GM03348 (cell line): ENCODE measurements around the gene PAPPA.

ENCODE experiments used
- DNase-seq: peaks from one replicate; pipeline ENCODE4 v3.0.0; 2012; ENCODE audit warnings: low spot score

Gene PAPPA, protein sequence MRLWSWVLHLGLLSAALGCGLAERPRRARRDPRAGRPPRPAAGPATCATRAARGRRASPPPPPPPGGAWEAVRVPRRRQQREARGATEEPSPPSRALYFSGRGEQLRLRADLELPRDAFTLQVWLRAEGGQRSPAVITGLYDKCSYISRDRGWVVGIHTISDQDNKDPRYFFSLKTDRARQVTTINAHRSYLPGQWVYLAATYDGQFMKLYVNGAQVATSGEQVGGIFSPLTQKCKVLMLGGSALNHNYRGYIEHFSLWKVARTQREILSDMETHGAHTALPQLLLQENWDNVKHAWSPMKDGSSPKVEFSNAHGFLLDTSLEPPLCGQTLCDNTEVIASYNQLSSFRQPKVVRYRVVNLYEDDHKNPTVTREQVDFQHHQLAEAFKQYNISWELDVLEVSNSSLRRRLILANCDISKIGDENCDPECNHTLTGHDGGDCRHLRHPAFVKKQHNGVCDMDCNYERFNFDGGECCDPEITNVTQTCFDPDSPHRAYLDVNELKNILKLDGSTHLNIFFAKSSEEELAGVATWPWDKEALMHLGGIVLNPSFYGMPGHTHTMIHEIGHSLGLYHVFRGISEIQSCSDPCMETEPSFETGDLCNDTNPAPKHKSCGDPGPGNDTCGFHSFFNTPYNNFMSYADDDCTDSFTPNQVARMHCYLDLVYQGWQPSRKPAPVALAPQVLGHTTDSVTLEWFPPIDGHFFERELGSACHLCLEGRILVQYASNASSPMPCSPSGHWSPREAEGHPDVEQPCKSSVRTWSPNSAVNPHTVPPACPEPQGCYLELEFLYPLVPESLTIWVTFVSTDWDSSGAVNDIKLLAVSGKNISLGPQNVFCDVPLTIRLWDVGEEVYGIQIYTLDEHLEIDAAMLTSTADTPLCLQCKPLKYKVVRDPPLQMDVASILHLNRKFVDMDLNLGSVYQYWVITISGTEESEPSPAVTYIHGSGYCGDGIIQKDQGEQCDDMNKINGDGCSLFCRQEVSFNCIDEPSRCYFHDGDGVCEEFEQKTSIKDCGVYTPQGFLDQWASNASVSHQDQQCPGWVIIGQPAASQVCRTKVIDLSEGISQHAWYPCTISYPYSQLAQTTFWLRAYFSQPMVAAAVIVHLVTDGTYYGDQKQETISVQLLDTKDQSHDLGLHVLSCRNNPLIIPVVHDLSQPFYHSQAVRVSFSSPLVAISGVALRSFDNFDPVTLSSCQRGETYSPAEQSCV (N-terminal part only)

DNA sequence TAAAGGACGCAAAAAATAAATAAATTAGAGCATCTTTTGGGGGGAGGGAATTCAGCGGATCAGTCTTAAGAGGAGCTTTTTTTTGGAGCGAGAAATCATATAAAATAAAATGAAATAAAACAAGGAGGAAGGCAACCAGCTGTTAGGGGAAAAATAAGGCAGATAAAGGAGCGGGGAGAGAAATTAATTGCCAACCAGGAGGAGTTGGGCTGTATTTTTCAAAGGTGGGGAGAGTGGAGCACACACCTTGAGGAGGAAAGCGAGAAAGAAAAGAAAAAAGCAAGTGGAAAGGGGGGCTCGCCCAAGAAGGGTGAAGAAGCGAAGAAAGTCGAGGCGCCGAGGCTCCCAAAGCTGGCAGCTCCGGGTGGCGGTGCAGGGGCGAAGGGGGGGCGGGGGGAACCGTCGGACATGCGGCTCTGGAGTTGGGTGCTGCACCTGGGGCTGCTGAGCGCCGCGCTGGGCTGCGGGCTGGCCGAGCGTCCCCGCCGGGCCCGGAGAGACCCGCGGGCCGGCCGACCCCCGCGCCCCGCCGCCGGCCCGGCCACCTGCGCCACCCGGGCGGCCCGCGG lies at the start of gene PAPPA:
PAPPA (plus strand) TSS at position 27 of the 569 bp plus-strand sequence; CDS start at position 409, 382 bp downstream.
- DNase-seq, result no peak

DNA sequence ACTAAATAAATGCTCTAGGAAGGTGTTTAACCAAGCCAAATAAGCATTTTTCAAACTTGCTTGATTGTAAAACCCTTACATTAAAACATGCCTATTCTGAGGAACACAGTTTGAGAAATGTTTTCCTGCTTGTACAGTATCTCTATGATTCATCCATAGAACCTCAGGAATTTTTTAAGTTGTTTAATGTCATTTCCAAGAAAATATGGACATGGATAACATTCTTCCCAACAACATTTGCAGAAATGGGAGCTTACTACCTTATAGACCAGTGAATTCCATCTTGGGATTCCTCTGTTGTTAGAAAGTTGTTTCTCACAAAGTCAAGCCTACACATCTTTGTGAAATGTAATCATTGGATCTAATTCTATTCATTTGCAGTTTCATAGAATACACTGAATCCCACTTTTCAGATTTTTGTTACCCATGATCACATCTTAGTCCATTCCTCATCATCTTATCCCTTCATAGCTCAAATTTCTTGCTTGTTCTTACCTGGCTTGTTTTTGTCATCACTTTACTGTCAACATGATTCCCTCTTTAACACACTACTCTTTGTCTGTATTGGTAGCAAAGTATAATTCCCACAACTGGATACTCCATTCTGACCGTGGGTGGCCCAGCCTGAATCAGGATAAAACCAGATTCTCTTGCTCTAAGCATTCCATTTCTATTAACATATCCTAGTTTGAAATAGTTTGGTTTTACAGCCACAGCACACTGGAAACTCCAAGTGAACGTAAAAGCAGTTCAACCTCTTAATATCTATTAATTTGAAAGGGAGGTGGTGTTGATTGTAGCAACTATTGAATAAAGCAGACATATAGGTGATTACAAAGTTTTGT lies 49.4 kb upstream of the PAPPA start:
- DNase-seq, result no peak

DNA sequence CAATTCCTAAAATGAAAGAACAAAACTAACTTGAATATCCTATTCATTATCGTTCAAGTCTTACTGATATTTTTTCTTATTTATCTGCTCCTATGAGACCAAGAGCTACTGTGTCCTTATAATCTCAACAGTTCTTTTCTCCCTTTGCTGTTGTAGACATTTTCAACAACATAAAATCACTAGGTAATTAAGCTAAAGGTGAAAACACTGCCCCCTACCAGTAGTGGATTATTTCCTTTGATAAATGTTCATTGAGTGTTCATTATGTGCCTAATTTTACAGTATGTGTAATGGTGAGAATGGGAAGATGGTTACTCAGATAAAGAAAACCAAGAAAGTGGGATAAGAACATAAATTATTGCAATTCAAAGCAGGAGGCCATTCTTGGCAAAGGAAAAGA lies 41.4 kb upstream of the PAPPA start:
- DNase-seq, result no peak

DNA sequence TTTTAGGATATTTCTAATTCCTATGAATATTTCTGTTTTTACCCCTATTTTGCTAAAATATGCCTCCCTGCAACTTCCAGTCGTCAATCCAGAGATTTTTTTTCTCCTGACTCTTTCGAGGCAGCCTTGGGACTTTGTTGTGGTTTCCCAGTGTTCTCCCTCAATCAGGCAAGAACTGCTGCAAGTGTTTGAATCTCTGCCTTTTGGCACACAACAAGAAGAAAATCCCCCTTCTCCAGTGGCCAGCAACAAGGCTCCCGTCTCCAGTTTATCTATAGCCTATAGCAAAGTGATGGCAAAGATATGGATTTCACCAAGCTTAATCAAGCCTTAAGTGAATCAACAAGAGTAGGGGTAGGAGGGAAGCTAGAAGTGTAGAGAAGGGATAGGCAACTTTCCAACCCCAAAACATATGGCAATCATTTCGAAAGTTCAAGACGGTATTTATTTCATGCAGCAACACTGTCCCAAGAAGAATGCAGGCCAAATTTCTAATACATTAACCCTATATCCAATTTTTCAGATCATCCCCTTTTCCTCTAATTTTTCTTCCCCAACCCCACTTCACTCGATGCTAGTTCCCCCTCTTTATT lies 37.7 kb upstream of the PAPPA start:
- peak; percentile 56 for DNase-seq

DNA sequence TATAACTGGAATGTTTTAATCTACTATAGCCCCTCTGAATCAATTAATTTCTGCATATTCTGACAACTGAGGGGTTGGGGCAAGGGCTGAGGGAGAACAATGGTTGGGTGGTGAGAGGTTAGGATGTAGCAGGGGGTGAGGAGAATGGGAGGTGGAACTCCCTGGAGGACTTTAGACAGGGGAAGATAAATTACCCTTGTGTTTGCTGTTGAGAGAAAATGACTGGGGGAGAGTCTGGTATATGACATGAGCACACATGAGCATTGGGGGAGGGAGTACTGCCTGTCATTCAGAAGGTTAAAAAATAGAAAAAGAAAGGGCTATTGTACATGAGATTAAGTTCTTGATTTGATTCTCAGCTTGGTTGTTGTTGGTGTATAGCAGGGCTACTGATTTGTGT lies 37.2 kb upstream of the PAPPA start:
- no peak for DNase-seq

DNA sequence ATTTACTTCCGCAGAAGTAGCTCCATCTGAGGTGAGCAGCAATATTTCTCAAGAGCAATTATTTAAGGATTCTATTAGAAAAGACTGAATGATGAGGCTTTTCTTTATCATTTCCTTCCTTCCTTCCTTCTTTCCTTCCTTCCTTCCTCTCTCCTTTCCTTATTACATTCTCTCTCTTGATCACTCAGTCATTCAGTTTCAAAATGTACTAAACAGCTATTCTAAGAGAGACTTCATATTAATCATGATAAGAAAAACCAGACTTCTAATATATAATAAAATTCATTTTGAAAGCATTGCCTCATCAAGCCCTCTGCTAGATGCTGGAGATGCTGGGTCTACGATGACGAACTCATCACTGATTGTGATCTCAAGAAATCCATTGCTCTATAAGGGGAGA lies 30.4 kb upstream of the PAPPA start:
- no peak for DNase-seq

DNA sequence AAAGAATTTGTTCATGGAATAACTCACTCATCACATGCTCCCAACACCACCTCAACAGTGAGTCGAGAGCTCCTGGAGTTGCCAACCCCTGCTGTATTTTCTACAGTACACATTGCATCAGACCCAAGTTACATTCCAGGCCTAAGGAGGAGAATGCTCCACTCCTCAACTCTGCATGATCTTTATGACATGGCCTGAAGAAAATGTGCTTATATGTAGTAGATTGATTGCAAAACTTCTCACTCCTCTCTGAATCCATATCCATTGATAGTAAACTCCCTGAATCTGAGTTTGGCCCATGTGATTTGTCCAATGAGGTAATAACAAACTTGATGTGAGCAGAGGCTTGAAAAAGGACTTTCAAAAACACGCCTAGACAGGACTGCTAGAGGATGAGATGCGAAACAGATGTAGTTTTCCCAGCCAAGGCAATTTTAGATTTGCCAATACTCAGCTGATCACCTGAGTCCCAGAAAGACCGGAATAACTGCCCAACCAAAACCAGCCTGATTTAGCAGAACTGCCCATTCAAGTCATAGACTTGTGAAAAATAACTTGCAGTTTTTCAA lies 29.0 kb upstream of the PAPPA start:
- DNase-seq, result peak; percentile 15

DNA sequence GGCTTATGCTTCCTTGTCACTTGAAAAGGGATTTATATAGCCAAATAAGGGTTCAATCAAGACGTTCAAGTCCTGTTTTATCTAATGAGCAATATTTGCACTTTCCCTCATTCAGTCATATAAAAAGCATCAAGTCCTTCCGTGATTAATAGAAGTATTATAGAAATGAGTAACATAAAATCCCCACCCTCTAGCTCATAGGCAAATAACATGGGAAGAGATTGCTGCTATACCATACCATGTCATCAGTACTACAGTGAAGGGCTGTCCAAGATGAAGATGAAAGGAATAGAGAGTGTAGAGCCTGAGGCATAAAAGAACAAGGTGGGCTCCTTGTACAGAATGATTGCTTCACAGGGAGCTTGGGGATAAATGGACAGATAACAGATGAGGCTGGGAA lies 20.4 kb upstream of the PAPPA start:
- DNase-seq, result no peak

DNA sequence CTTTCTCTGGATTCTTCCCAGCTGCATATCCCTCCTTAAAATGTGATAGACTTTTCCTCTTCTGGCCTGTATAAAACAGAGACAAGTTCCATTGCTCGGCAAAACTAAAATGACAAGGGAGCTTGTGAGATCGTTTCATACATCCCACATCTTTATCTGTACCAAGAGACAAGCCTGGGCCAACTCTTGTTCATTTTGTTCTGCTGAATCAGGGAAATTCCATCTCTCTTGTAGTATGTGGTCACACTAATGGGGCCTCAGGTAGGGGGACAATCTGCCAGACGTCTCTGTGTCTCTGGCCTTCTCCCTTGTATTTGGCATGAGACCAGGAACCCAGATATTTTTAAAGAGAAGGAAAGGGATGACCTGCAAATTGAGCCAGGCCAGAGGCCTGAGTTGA lies 18.6 kb upstream of the PAPPA start:
- DNase-seq, result no peak

DNA sequence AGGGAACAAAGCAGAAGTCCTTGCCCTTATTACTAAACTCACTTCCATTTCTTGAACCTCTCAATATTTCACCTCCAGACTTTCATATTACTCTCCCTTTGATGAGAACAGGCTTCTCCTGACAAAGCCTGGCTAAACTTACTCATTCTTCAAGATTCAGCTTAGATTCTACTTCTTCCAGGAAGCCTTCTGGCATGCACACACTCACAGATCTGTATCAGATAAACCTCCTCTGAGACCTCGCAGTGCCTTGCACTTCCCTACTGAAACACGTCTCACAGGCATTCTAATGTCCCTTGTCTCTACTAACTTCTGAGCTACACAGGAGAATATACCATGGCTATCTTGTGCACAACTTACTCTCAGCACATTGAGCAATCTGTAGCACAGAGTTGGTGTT lies 16.6 kb upstream of the PAPPA start:
- no peak for DNase-seq

DNA sequence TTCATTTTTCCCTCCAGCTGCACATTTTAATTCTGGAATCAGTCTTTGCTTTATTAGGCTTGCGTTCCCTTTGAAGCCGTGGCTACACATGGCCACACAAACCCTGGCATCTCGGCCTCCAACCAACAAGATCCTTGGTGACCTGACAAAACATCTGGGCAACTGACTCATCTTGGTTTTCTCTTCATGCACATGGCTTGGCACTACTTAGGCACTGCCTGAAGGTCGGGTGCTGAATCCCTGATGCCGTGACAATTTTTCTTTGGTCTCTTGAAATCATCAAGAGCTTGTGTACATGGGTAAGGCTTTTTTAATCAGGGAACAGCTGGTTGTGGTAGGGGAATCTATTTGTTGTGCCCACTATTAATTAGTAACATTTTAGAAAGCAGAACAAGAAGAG lies 16.0 kb upstream of the PAPPA start:
- DNase-seq, result no peak

DNA sequence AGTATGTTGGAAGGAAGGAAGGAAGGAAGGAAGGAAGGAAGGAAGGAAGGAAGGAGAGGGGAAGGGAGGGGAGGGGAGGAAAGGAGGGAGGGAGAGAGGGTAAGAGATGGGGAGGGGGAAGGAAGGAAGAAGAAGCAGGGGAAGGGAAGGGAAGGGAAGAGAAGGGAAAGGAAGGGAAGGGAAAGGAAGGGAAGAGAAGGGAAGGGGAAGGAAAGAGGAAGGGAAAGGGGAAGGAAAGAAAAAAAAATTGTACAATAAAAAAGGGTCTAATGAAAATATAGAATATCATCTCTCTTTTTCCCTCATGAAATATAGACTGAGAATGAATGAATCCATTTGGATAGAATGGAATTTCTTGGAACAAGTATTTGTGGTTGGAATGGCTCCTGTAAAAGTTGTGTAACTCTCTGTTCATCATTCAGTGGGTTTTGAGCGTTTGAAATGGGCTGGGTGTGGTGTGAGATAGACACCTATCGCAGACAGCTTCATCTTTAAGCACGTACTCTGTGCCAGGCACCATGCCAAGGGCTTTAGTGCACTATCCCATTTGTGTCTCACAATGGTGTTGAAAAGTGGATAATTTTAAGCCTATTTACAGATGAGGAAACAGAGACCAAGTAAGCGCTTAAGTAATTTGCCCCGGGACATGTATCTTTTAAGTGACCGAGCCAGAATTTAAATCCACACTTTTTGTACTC lies 11.6 kb upstream of the PAPPA start:
- peak; percentile 43 for DNase-seq

DNA sequence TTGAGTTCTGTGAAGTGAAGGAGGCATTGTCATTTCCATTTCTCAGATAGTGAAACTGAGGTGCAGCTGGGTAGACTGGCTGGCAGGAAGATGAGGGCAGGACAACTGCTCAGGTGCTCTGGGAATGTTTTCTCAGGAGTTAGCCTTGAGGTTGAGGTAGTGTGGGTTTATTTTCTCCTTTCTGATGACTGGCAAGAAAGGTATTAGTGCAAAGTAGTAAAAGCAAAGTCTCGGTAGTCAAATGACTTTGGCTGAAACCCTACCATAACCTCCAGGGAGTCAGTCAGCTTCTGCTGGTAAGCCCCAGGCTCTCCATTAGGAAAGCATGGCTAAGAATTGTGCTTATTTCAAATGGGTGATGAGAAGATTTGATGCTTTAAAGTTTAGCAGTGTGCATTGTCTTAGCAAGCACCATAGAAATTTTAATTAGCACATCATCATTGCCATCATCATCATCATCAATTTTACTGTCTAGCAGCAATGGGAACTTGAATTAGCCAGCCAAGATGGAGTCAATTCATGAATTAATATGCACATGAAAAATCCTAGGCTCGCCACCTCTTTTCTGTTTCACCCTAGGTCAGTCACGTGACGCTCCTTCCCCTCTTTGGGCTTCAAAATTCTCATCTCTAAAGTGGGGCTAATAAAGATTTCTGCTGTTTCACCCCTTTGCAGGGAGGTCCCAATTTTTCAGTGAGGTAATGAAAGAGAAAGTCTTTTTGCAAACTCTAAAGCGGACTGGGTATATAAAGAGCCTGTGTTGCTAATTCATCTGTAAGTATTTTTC lies 10.7 kb upstream of the PAPPA start:
- DNase-seq, result no peak

DNA sequence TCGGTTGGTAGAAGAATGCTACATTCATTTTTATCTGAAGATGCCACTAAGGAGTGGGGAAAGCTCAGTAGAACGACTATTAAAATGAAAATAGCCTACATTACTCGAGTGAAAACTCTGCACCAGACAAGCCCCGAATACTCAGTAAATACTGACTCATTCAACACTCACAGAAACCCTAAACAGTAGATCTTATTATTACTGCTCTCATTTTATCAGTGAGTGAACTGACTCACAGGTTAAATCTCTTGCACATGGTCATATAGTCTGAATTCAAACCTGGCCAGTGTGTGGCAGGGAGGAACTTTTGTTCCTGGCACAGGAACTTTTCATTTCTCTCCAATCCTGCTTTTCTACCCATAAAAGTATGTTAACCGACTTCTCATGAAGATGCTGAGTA lies 9.6 kb upstream of the PAPPA start:
- DNase-seq, result peak; percentile 26

DNA sequence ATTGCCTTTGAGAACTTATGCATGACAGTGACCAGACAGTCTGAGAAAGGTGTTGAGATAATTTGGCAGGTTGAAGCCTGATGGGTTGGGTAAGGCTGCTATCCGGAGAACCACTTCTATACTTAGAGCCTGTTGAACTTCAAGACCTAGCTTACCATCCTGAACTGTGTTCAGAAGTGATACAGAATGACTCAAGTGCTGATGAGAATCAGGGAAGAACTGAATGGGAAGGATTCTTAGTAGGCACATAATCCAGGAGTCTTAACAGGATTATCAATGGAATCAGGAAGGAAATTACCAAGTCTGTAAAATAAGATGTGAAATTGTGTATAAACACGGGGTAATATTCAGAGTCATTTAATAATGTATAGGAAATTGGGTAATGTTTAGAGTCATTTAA lies 9.0 kb upstream of the PAPPA start:
- DNase-seq, result no peak

DNA sequence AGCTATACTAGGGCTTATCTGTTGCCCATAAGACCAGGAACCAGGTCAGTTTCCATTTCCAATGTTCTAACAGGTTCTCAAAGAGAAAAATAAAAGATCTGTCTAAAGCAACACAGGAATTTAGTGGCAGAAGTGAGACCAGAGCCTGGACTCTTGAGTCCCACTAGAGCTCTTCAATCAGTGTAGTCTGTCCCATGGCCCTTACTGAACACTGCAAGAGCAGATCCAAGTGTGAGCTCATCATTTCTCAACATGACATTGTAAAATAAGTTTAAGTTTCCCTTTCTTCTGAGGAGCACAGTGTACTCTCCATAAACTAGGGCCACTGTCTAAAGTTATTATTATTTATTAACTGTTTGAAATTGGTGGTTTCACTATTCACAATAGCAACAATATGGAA lies 8.6 kb upstream of the PAPPA start:
- DNase-seq, result no peak

DNA sequence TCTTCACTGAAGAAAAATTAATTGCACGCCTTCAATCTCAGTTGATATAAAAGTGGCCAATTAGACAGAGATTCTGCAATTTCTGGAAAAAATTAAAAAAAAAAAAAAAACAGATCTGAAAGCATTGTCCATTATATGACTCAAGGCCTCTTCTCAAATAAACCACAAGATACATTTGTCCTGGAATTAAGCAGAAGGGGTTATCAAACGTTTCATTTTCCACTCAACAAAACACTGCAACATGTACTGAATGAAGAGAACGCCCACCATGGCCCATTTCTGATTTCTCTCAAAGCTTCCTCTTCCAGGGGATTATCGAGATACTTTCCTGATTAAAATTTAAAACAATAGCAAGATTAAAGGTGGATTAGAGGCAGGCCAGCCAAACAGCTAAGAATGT lies 5.8 kb upstream of the PAPPA start:
- DNase-seq, result no peak

DNA sequence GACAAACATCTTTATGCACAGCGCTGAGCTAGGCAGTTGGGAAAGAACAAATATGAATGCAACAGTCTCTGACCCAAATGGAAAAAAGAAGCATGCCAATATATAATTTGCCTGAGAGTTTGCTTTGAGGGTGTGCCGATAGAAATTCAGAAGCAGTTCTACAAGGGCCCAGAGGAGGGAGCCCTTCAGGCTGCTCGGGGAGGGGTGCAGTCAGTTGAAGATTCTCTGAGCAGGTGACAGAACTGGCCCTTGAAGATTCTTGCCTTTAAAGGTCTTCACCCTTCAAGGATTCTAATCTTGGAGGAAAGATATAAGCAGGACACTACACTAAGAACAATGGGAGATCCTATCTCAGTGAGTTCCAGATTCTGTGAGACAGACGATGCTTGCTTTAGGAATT lies 3.7 kb upstream of the PAPPA start:
- DNase-seq, result no peak

DNA sequence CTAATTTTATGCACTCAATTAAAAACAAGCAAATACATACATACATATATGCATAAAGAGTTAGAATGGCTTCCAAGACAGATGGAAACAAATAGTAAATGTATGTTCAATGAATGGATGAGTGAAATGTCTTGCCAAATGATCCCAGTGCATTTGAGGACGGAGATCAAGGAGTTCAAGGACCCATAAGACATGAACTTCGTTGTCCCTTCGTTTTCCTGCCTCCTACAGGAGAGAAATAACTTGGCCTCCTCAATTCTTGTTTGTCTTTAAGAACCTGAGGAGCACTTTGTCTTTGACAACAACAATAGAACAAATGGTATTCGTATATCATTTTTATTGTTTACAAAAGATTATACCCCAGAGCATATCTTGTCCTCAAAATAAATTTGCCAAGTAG lies 2.4 kb upstream of the PAPPA start:
- DNase-seq, result no peak
